ENCODE data around the gene ANTXR1.

The ANTXR1 gene

DNA sequence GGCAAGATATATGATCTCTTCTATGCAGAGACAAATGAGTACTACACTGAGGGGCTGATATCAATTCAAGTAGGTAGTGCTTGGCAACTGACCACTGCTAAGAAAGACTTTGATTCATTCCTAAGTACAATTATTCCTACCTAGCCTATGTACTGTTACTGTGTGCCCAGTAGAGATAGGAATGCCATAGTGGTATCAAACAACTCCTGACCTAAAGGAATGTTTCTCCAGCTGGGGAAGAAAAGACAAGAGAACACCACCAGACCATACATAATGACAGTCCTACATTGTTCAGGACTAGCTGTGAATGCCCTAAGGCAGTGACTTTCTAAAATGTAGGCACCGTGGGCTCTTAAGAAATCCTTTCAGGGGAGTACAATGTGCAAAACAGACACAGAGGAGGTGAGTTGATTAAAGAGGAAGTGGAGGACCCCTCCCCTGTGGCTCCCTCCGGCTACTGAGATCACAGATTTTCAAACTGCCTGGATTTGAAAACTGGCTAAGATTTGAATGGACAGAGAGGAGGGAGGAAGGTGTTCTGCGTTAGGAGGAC, 89.1 kb downstream of the ANTXR1 start:
- no peak overlapping the region for H3K27ac ChIP-seq (ENCODE audit: low read length)
- no peaks in the 10 kb centered on the region for H3K79me2 ChIP-seq (ENCODE audit: low read length)
- H2AFZ ChIP-seq (ENCODE audit: low read depth, low read length): no peak overlapping the region
- no peaks in the 10 kb centered on the region for H4K20me1 ChIP-seq (ENCODE audit: insufficient read depth, low read length)
- H3K9me3 ChIP-seq (ENCODE audit: insufficient read depth, low read length): no peaks in the 10 kb centered on the region
- peaks cover 21% of the 10 kb centered on the region for H3K27me3 ChIP-seq (ENCODE audit: low read depth, low read length)
- H3K36me3 ChIP-seq (replicated peaks; ENCODE audit: low read depth, low read length): no peaks in the 10 kb centered on the region
- H3K4me3 ChIP-seq (ENCODE audit: low read length): no peak overlapping the region
- TF ChIP-seq, protein P1, sequence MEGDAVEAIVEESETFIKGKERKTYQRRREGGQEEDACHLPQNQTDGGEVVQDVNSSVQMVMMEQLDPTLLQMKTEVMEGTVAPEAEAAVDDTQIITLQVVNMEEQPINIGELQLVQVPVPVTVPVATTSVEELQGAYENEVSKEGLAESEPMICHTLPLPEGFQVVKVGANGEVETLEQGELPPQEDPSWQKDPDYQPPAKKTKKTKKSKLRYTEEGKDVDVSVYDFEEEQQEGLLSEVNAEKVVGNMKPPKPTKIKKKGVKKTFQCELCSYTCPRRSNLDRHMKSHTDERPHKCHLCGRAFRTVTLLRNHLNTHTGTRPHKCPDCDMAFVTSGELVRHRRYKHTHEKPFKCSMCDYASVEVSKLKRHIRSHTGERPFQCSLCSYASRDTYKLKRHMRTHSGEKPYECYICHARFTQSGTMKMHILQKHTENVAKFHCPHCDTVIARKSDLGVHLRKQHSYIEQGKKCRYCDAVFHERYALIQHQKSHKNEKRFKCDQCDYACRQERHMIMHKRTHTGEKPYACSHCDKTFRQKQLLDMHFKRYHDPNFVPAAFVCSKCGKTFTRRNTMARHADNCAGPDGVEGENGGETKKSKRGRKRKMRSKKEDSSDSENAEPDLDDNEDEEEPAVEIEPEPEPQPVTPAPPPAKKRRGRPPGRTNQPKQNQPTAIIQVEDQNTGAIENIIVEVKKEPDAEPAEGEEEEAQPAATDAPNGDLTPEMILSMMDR (IDR thresholded peaks at IDR 0.05; ENCODE audit: low read depth, low read length): no peak
- TF ChIP-seq EZH2phosphoT487 (IDR thresholded peaks at IDR 0.05; ENCODE audit: low read depth): no peak
- H3K4me2 ChIP-seq (ENCODE audit: low read length): no peak overlapping the region
- no peaks in the 10 kb centered on the region for H3K4me1 ChIP-seq (ENCODE audit: low read length)
- H3K9ac ChIP-seq (ENCODE audit: low read length): no peak overlapping the region

- H3K4me2 ChIP-seq (ENCODE audit: low read length): no peak overlapping the region
- H3K9me3 ChIP-seq (ENCODE audit: insufficient read depth, low read length): no peaks in the 10 kb centered on the region
- no peaks in the 10 kb centered on the region for H3K4me1 ChIP-seq (ENCODE audit: low read length)
- H3K79me2 ChIP-seq (ENCODE audit: low read length): no peaks in the 10 kb centered on the region
- TF ChIP-seq, protein P1 (IDR thresholded peaks at IDR 0.05; ENCODE audit: low read depth, low read length): no peak
- no peak for TF ChIP-seq EZH2phosphoT487 (IDR thresholded peaks at IDR 0.05; ENCODE audit: low read depth)
- no peaks in the 10 kb centered on the region for H3K36me3 ChIP-seq (replicated peaks; ENCODE audit: low read depth, low read length)
- H3K9ac ChIP-seq (ENCODE audit: low read length): no peak overlapping the region
- no peak overlapping the region for H3K27ac ChIP-seq (ENCODE audit: low read length)
- no peak overlapping the region for H3K4me3 ChIP-seq (ENCODE audit: low read length)
- H4K20me1 ChIP-seq (ENCODE audit: insufficient read depth, low read length): no peaks in the 10 kb centered on the region
- H2AFZ ChIP-seq (ENCODE audit: low read depth, low read length): no peak overlapping the region
- H3K27me3 ChIP-seq (ENCODE audit: low read depth, low read length): peaks cover 15% of the 10 kb centered on the region; the same call in 1 of the 2 replicates
These were observed 90.4 kb downstream of the ANTXR1 start for GRCh38 chr2:69103419-69103818.

DNA sequence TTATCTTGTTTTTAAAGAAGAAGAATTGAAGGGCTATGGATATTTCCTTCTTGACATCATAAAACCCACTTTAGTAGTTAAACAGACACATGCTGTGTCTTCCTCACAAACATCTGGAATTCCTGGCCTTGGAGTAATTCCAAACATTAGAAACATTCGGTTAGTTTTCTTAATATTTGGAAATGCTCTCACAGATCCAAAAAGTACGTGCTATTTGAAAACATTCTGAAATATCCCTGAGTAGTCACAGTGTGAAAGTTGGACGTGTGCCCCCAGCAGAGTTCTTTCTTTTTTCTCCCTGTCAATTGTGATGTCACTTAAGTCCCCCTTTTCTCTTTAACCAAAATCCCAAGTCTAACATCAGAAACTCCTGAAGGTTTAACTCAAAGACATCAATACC, 91.3 kb downstream of the ANTXR1 start:
- Histone ChIP-seq H4K20me1 (ENCODE audit: insufficient read depth, low read length) (no peaks in the 10 kb centered on the region), H2AFZ (ENCODE audit: low read depth, low read length) (no peak overlapping the region), H3K27me3 (ENCODE audit: low read depth, low read length) (peaks cover 15% of the 10 kb centered on the region; the same call in 1 of the 2 replicates), H3K4me2 (ENCODE audit: low read length) (no peak overlapping the region), H3K9ac (ENCODE audit: low read length) (no peak overlapping the region), H3K9me3 (ENCODE audit: insufficient read depth, low read length) (no peaks in the 10 kb centered on the region), H3K27ac (ENCODE audit: low read length) (no peak overlapping the region), H3K4me3 (ENCODE audit: low read length) (no peak overlapping the region), H3K79me2 (ENCODE audit: low read length) (no peaks in the 10 kb centered on the region), H3K4me1 (ENCODE audit: low read length) (no peaks in the 10 kb centered on the region), H3K36me3 (replicated peaks; ENCODE audit: low read depth, low read length) (no peaks in the 10 kb centered on the region)
- TF ChIP-seq, protein P1 (IDR thresholded peaks at IDR 0.05; ENCODE audit: low read depth, low read length): no peak

- no peaks in the 10 kb centered on the region for H3K36me3 ChIP-seq (replicated peaks; ENCODE audit: low read depth, low read length)
- no peaks in the 10 kb centered on the region for H4K20me1 ChIP-seq (ENCODE audit: insufficient read depth, low read length)
- H3K27ac ChIP-seq (ENCODE audit: low read length): no peak overlapping the region
- H3K9ac ChIP-seq (ENCODE audit: low read length): no peak overlapping the region
- no peak overlapping the region for H3K4me3 ChIP-seq (ENCODE audit: low read length)
- peaks cover 27% of the 10 kb centered on the region for H3K27me3 ChIP-seq (ENCODE audit: low read depth, low read length)
- no peaks in the 10 kb centered on the region for H3K4me1 ChIP-seq (ENCODE audit: low read length)
- no peaks in the 10 kb centered on the region for H3K79me2 ChIP-seq (ENCODE audit: low read length)
- TF ChIP-seq EZH2phosphoT487 (IDR thresholded peaks at IDR 0.05; ENCODE audit: low read depth): no peak
- TF ChIP-seq, protein P1 (IDR thresholded peaks at IDR 0.05; ENCODE audit: low read depth, low read length): no peak
- H3K9me3 ChIP-seq (ENCODE audit: insufficient read depth, low read length): no peaks in the 10 kb centered on the region
- no peak overlapping the region for H3K4me2 ChIP-seq (ENCODE audit: low read length)
- no peak overlapping the region for H2AFZ ChIP-seq (ENCODE audit: low read depth, low read length)
These were observed 96.3 kb downstream of the ANTXR1 start for GRCh38 chr2:69109255-69109654.
